Measurements from ENCODE around the gene IL11.
"Not testable (repeated sequence)": the region's sequence is repeated elsewhere in the genome, so short reads cannot be mapped to it uniquely, and the experiment has no call there.

IL11 gene

DNA sequence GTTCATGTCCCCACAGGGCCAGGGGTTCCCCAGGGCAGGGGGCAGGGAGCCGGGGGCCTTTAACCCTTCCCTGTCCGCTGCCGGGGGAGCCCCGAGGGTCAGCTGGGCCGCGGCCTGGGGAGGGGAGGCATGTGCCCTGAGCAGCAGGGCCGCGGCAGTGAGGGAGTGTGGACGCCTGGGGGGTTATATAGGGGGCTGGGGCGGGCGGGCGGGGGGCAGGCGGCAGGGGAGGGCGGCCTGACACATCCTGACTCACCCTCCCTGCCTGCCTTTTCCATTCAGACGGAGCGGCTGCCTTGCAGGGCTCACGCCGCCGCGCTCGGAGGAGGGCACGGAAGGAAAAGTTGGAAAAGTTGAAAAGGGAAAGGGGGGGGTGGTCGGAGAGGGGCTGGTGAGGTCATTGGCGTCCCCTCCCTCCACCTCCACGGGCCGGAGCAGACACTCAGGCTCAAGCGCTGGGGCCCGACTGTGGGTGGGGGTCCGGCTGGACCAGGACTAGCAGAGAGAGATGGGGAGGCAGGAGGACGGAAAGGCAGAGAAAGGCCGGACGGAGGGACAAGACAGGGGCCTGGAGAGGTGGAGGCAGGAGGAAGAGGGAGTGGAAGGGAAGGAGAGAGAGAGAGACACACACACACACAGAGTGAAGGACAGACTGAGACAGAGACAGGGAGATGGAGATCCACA is at the start of gene IL11:
IL11 (minus strand) TSS at position 159 of the 684 bp plus-strand sequence; CDS start at position 6, 153 bp downstream.
- peaks cover 38% of the 10 kb centered on the region for H3K27me3 Mint-ChIP-seq
- H3K4me3 Mint-ChIP-seq = peak within 1 kb of the TSS; percentile 85
- H3K4me1 Mint-ChIP-seq = peaks cover 14% of the 10 kb centered on the region
- no peak for DNase-seq (ENCODE audit: low spot score in 2 of 2)
- H3K36me3 Mint-ChIP-seq = peaks cover 2% of the 10 kb centered on the region
- ATAC-seq (ENCODE audit: low read depth) = no peak
- no peaks in the 10 kb centered on the region for H3K9me3 Mint-ChIP-seq
- H3K27ac Mint-ChIP-seq = no peak within 1 kb of the TSS

- no peak for DNase-seq (ENCODE audit: low spot score in 2 of 2)
- Mint-ChIP-seq H3K36me3 (no peaks in the 10 kb centered on the region), H3K4me3 (no peak overlapping the region), H3K27ac (no peak overlapping the region), H3K27me3 (peaks cover 8% of the 10 kb centered on the region), H3K4me1 (no peaks in the 10 kb centered on the region), H3K9me3 (no peaks in the 10 kb centered on the region)
- no peak for ATAC-seq (ENCODE audit: low read depth)
These were observed 49.5 kb upstream of the IL11 start for GRCh38 chr19:55419624-55420236.

GRCh38 chr19:55419103-55419502 is 48.8 kb upstream of the IL11 start:
- no peaks in the 10 kb centered on the region for H3K4me1 Mint-ChIP-seq
- H3K36me3 Mint-ChIP-seq = no peaks in the 10 kb centered on the region
- H3K4me3 Mint-ChIP-seq = no peak overlapping the region
- H3K9me3 Mint-ChIP-seq = no peaks in the 10 kb centered on the region
- H3K27ac Mint-ChIP-seq = no peak overlapping the region
- DNase-seq (ENCODE audit: low spot score in 2 of 2) (no peak), ATAC-seq (ENCODE audit: low read depth) (no peak)
- H3K27me3 Mint-ChIP-seq = peaks cover 6% of the 10 kb centered on the region

- Mint-ChIP-seq H3K4me1 (no peaks in the 10 kb centered on the region), H3K27ac (no peak overlapping the region), H3K27me3 (peaks cover 5% of the 10 kb centered on the region), H3K4me3 (no peak overlapping the region), H3K36me3 (no peaks in the 10 kb centered on the region), H3K9me3 (no peaks in the 10 kb centered on the region)
- ATAC-seq (ENCODE audit: low read depth) = peak; percentile 78
- peak; percentile 37 to 43 for DNase-seq (ENCODE audit: low spot score in 2 of 2)
These were observed 47.9 kb upstream of the IL11 start for GRCh38 chr19:55418185-55418584.

DNA sequence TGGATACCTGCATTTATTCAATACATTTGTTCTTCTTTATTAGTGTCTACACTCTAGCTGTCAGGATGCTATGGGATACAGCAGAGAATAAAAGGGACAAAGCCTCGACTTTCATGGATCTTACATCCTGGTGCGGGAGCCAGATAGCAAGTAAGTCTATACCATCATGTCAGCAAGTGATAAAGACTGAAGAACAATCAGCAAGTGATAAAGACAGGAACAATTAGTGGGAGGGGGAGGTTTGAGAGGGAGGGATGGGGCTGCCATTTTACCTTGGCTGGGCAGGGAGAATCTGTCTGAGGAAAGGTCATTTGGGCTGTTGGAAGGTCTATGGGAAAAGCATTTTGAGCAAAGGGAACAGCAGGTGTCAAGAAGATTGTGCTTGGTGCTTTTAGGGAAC is 39.9 kb upstream of the IL11 start:
- Mint-ChIP-seq H3K27me3 (peaks cover 2% of the 10 kb centered on the region), H3K27ac (no peak overlapping the region), H3K4me3 (no peak overlapping the region)

GRCh38 chr19:55409179-55409578 is 38.9 kb upstream of the IL11 start:
- not testable (repeated sequence) for H3K9me3 Mint-ChIP-seq; H3K27me3 Mint-ChIP-seq; ATAC-seq (ENCODE audit: low read depth); DNase-seq (ENCODE audit: low spot score in 2 of 2)
- Mint-ChIP-seq H3K36me3 (peaks cover 12% of the 10 kb centered on the region), H3K4me1 (peaks cover 17% of the 10 kb centered on the region), H3K4me3 (peak overlapping the region; percentile 92), H3K27ac (peak overlapping the region; percentile 98)

More for the DNA sequence above, 39.9 kb upstream of the IL11 start:
- Mint-ChIP-seq H3K36me3 (peaks cover 12% of the 10 kb centered on the region), H3K9me3 (peaks cover 8% of the 10 kb centered on the region), H3K4me1 (peaks cover 17% of the 10 kb centered on the region)
- no peak for ATAC-seq (ENCODE audit: low read depth)
- no peak for DNase-seq (ENCODE audit: low spot score in 2 of 2)

GRCh38 chr19:55408533-55408872 is 38.2 kb upstream of the IL11 start:
- peaks cover 8% of the 10 kb centered on the region for H3K9me3 Mint-ChIP-seq
- H3K4me3 Mint-ChIP-seq = peak overlapping the region; percentile 92
- H3K4me1 Mint-ChIP-seq = peaks cover 17% of the 10 kb centered on the region
- peaks cover 15% of the 10 kb centered on the region for H3K36me3 Mint-ChIP-seq
- H3K27me3 Mint-ChIP-seq = no peaks in the 10 kb centered on the region
- ATAC-seq (ENCODE audit: low read depth) = no peak
- H3K27ac Mint-ChIP-seq = peak overlapping the region; percentile 98
- no peak for DNase-seq (ENCODE audit: low spot score in 2 of 2)

DNA sequence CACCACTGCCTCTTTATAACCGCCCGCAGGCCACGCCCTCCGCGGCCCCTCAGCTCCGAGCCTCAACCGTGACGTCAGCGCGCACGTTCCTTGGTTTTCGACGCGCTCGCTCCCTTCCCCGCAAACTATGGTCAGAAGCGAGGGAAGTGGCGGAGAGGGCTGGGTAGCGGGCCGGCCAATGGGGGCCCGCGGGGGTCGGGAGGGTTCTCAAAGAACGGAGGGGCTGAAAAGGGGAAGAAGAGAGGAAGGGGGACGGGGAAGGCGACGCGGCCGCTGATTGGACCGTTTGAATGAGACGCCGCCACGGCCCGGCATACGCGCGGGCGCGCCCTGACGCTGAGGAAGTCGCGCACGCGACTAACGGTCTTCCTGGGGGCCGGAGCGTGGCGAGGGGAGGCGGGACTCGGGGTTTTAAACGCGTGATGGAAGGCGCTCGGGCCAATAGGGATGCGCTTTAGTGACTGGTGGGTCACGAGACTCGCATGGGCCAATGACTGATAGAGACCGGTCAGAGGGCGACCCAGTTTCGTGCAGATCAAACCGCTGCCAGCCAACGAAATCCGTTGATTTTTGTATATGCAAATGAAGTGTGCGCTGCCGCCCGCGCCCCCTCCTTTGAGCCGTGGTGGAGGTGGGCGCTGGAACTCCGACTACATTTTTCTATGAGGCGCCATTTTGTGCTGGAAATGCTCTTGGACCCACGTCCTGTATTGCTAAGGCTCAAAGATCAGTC is 37.7 kb upstream of the IL11 start:
- DNase-seq (ENCODE audit: low spot score in 2 of 2) (peak; percentile 96 to 98), ATAC-seq (ENCODE audit: low read depth) (peak; percentile 82)
- no peaks in the 10 kb centered on the region for H3K27me3 Mint-ChIP-seq
- H3K4me3 Mint-ChIP-seq = peak overlapping the region; percentile 92
- peak overlapping the region; percentile 98 for H3K27ac Mint-ChIP-seq
- peaks cover 18% of the 10 kb centered on the region for H3K36me3 Mint-ChIP-seq
- H3K9me3 Mint-ChIP-seq = peaks cover 8% of the 10 kb centered on the region
- H3K4me1 Mint-ChIP-seq = peaks cover 17% of the 10 kb centered on the region

DNA sequence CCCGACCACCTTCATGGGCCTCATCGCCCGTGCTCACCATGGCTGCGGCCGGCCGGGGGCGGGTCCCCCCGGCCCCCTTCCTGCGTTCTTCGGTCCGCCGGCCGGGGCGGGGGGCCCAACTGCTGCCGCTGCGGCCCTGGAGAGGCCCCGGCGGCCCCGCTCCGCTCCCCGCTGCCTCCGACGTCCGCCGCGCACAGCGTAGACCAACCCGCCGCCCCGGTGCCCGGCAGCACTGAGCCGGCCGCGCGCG is 37.2 kb upstream of the IL11 start, which contains the start of gene UBE2S:
UBE2S (minus strand) TSS at position 239 of the 250 bp plus-strand sequence; CDS start at position 40, 199 bp downstream.
- not testable (repeated sequence) for ATAC-seq (ENCODE audit: low read depth); H3K9me3 Mint-ChIP-seq
- peaks cover 18% of the 10 kb centered on the region for H3K36me3 Mint-ChIP-seq

GRCh38 chr19:55406826-55407549 is 36.7 kb upstream of the IL11 start:
- Mint-ChIP-seq H3K36me3 (peaks cover 18% of the 10 kb centered on the region), H3K9me3 (peaks cover 8% of the 10 kb centered on the region), H3K4me3 (peak overlapping the region; percentile 92), H3K27ac (peak overlapping the region; percentile 98), H3K27me3 (no peaks in the 10 kb centered on the region), H3K4me1 (peaks cover 17% of the 10 kb centered on the region)
- no peak for ATAC-seq (ENCODE audit: low read depth)
- no peak for DNase-seq (ENCODE audit: low spot score in 2 of 2)

More for the DNA sequence above, 37.2 kb upstream of the IL11 start, which contains the start of gene UBE2S:
- Mint-ChIP-seq H3K4me3 (peak within 1 kb of the TSS; percentile 92), H3K27ac (peak within 1 kb of the TSS; percentile 98), H3K4me1 (peaks cover 17% of the 10 kb centered on the region)
- DNase-seq (ENCODE audit: low spot score in 2 of 2); H3K27me3 Mint-ChIP-seq: not testable (repeated sequence)

- no peak for ATAC-seq (ENCODE audit: low read depth)
- Mint-ChIP-seq H3K27ac (peak overlapping the region; percentile 98), H3K4me1 (peaks cover 17% of the 10 kb centered on the region), H3K9me3 (peaks cover 7% of the 10 kb centered on the region), H3K4me3 (peak overlapping the region; percentile 71), H3K36me3 (peaks cover 20% of the 10 kb centered on the region), H3K27me3 (no peaks in the 10 kb centered on the region)
- no peak for DNase-seq (ENCODE audit: low spot score in 2 of 2)
These were observed 36.0 kb upstream of the IL11 start for GRCh38 chr19:55406091-55406825.

- Mint-ChIP-seq H3K9me3 (peaks cover 6% of the 10 kb centered on the region), H3K4me3 (no peak overlapping the region), H3K27ac (no peak overlapping the region), H3K4me1 (peaks cover 17% of the 10 kb centered on the region), H3K36me3 (peaks cover 22% of the 10 kb centered on the region), H3K27me3 (no peaks in the 10 kb centered on the region)
- no peak for ATAC-seq (ENCODE audit: low read depth)
- DNase-seq (ENCODE audit: low spot score in 2 of 2) = no peak
These were observed 35.4 kb upstream of the IL11 start for GRCh38 chr19:55405638-55406037.

DNA sequence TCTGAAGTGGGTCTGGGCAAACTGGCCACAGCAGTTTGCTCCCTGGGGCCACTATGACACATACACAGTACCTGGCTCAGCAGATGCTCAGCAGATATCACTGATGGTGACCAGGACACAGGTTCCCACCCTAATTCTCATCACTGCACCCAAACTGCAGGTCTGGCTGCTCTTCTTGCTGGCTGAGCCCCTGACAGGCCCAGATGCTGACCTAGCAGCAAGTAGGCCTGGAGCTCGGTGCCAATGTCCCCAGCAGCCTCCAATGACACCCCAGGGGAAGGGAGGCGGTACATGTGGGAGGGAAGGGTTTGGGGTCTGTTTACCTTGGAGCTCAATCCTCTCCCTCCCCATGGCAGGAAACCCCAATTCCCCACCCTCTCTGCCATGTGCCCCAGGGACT is 32.2 kb upstream of the IL11 start:
- Mint-ChIP-seq H3K27ac (no peak overlapping the region), H3K4me1 (peaks cover 18% of the 10 kb centered on the region), H3K36me3 (peaks cover 22% of the 10 kb centered on the region), H3K9me3 (no peaks in the 10 kb centered on the region), H3K4me3 (no peak overlapping the region), H3K27me3 (no peaks in the 10 kb centered on the region)
- ATAC-seq (ENCODE audit: low read depth) (no peak), DNase-seq (ENCODE audit: low spot score in 2 of 2) (no peak)

Measured in memory B cell (primary cell).